ENCODE data around the gene RPTN.

Gene RPTN

DNA sequence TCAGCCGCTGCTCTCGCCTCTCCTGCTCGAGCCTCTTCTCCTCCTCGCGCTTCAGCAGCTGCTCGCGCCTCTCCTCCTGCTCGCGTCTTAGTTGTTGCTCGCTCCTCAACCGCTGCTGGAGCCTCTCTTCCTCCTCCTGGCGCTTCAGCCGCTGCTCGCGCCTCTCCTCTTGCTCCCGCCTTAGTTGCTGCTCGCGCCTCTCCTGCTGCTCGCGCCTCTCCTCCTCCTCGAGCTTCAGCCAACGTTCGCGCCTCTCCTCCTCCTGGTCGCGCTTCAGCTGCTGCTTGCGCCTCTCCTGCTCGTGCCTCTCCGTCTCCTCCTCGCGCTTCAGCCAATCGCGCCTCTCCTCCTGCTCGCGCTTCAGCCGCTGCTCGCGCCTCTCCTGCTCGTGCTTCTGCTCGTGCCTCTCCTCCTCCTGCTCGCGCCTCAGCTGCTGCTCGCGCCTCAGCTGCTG is 47.5 kb downstream of the RPTN start:
- no peak for DNase-seq (ENCODE audit: low spot score)

DNA sequence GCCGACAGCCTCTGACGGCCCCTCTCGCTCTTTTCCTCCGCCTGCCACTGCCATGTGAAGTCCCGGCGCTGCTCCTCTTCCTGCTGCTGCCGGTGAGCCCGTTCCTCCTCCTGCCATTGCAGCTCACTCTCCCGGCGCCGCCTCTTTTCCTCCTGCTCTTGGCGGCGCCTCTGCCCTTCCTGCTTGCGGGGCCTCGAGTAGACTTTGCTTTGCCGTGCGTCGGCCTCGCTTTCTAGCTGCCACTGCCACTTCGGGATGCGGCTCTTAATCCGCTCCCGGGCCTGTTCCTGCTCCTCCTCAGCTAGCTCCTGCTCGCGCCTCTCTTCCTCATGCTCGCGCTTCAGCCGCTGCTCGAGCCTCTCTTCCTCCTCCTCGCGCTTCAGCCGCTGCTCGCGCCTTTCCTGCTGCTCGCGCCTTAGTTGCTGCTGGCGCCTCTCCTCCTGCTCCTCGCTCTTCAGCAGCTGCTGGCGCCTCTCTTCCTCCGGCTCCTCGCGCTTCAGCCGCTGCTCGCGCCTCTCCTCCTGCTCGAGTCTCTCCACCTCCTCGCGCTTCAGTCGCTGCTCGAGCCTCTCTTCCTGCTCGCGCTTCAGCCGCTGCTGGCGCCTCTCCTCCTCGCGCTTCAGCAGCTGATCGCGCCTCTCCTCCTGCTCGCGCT is 48.0 kb downstream of the RPTN start:
- no peak for DNase-seq (ENCODE audit: low spot score)

DNA sequence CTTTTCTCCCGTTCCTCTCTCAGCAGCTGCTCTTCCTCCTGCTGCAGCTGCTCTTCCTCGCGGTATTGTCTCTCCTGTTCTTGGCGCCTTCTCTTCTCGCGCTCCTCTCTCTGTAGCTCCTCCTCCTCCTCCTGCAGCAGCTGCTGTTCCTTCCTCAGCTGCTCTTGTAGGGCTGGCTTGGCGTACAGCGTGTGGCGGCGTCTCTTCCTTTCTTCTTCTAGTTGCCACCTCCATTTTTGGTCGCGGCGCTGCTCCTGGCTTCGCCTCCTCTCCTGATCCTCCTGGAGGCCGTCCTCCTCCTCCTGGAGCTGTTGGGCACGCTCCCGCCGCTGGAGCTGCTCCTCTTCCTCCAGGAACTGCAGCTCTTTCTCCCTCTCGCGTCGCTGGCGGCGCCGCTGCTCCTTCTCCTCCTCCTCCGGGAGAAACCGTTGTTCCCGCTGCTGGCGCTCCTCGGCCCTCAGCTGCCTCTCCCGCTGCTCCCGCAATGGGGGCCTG is 48.6 kb downstream of the RPTN start:
- no peak for DNase-seq (ENCODE audit: low spot score)

DNA sequence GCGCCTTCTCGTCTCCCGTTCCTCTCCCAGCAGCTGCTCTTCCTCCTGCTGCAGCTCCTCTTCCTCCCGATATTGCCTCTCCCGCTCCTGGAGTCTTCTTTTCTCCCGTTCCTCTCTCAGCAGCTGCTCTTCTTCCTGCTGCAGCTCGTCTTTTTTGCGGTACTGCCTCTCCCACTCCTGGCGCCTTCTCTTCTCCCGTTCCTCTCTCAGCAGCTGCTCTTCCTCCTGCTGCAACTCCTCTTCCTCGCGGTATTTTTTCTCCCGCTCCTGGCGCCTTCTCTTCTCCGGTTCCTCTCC is 49.1 kb downstream of the RPTN start:
- DNase-seq (ENCODE audit: low spot score) = no peak

DNA sequence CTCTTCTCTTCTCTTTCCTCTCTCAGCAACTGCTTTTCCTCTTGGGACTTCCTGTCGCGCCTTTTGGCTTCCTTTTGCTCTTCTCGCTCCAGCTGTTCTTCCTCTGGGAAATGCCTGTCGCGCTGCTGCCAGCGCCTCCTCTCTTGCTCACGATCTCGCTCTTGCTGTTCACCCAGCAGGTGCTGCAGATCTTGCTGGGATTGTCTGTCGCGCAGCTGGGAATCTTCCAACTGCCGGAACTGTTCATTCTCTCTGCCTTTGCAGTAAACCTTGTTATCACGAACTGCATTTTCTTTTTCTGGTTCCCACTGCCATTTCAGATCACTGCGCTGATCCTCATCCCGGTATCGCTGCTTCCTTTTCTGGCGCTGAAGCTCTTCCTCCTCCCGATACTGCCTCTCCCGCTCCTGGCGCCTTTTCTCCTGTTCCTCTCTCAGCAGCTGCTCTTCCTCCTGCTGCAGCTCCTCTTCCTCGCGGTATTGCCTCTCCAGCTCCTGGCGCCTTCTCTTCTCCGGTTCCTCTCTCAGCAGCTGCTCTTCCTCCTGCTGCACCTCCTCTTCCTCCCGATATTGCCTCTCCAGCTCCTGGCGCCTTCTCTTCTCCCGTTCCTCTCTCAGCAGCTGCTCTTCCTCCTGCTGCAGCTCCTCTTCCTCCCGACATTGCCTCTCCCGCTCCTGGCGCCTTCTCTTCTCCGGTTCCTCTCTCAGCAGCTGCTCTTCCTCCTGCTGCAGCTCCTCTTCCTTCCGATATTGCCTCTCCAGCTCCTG is 49.6 kb downstream of the RPTN start:
- DNase-seq (ENCODE audit: low spot score) = no peak

DNA sequence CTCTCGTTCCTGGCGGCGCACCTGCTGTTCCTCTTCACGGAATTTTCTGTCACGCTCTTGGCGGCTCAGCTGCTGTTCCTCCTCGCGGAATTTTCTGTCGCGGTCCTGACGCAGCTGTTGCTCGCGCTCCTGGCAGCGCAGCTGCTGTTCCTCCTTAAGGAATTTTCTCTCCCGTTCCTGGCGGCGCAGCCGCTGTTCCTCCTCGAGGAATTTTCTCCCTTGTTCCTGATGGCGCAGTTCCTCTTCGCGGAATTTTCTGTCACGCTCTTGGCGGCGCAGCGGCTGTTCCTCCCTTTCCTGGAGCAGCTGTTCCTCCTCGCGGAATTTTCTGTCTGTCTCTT is 50.2 kb downstream of the RPTN start:
- no peak for DNase-seq (ENCODE audit: low spot score)

DNA sequence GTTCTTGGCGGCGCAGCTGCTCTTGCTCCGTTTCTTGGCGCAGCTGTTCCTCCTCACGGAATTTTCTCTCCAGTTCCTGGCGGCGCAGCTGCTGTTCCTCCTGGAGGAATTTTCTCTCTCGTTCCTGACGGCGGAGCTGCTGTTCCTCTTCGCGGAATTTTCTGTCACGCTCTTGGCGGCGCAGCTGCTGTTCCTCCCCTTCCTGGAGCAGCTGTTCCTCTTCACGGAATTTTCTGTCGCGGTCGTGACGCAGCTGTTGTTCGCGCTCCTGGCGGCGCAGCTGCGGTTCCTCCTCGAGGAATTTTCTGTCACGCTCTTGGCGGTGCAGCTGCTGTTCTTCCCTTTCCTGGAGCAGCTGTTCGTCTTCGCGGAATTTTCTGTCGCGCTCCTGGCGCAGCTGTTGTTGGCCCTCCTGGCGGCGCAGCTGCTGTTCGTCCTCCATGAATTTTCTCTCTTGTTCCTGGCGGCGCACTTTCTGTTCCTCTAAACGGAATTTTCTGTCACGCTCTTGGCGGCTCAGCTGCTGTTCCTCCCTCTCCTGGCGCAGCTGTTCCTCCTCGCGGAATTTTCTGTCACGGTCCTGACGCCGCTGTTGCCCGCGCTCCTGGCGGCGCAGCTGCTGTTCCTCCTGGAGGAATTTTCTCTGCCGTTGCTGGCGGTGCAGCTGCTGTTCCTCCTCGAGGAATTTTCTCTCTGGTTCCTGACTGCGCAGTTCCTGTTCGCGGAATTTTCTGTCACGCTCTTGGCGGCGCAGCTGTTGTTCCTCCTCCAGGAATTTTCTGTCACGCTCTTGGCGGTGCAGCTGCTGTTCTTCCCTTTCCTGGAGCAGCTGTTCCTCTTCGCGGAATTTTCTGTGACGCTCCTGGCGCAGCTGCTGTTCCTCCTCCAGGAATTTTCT is 50.8 kb downstream of the RPTN start:
- DNase-seq (ENCODE audit: low spot score) = no peak

DNA sequence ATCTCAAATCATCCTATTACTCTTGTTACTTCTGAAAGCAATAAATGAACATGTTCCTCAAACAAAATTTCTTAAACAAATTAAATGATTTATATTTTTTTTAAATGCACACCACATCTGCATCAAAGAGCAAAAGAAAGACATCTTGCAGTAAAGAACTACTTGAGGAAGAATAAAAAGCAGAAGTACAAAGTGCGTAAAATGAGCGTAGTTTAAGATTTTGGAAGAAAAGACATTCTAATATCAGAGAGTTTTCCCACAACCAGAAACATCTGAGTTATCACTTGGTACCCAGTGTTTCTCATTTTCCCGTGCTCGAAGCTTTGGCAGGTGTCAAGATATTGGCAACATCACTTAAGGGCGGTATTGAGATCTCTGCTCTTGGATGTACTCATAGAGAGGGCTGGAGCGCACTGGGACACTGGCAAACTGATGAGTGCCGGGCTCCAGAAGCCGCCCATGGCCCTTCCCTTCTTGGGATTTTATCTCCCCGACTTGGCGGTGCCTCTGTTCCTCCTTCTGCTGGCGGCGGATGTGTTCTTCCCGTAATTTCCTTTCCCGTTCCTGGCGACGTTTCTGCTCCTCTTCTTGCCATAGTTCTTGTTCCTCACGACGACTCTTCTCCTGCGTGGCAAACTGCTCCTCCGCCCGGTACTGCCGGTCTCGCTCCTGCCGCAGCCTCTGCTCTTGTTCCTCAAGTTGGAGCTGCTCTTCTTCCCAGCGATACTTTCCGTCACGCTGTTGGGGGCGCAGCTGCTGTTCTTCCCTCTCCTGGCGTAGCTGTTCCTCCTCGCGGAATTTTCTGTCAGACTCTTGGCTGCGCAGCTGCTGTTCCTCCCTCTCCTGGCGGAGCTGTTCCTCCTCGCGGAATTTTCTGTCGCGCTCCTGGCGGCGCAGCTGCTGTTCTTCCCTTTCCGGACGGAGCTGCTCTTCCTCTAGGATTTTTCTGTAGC is 51.7 kb downstream of the RPTN start:
- no peak for DNase-seq (ENCODE audit: low spot score)

DNA sequence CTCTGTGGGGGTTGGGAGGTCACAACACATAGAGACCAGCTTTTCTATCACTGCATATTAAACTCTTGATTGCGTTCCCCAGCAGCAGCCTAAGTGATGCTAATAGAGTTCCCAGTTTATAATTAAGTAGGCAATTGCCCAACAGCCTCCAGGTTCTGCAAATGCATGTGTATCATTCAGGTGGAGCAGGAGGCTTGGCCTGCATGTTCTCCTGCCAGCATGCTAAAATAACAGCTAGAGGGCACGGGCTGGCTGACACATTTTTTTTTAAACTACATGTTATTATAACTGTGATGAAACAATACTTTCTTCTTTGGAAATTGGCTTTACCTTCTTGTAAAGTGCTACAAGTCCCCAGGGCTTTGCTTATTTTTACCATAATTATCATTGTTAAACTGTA is 54.2 kb downstream of the RPTN start:
- no peak for DNase-seq (ENCODE audit: low spot score)
